ENCODE data around the gene HDDC2. TPM values are rescaled to one million over a fixed set of nuclear protein-coding genes. Genes with fewer than 3 reads are reported as not detected.
A peak's percentile ranks its signal among the peaks of the same experiment; 100 is the strongest.

Gene HDDC2
- total RNA-seq, 1 donor from 2014 or later, result 102 TPM

DNA sequence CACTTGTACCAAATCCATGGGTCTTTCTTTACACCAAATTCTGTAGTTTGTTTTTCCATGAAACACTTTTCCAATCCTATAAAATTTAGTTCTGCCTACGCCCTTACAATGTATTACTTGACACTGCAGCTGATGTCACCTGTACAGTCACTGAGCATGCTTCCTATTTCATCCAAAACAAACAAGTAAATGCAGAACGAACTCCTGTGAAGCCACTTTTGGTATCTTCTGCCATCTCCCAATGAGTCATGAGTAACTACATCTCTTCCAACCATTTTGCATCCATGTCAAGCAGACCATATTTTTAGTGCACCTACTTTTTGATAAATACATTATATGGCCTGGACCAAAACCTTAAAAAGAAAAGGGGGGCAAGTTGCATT lies 42.4 kb downstream of the HDDC2 start:
- H3K4me1 Mint-ChIP-seq, result peaks cover 34% of the 10 kb centered on the region
- no peak overlapping the region for H3K4me3 Mint-ChIP-seq
- TF ChIP-seq, protein P1, sequence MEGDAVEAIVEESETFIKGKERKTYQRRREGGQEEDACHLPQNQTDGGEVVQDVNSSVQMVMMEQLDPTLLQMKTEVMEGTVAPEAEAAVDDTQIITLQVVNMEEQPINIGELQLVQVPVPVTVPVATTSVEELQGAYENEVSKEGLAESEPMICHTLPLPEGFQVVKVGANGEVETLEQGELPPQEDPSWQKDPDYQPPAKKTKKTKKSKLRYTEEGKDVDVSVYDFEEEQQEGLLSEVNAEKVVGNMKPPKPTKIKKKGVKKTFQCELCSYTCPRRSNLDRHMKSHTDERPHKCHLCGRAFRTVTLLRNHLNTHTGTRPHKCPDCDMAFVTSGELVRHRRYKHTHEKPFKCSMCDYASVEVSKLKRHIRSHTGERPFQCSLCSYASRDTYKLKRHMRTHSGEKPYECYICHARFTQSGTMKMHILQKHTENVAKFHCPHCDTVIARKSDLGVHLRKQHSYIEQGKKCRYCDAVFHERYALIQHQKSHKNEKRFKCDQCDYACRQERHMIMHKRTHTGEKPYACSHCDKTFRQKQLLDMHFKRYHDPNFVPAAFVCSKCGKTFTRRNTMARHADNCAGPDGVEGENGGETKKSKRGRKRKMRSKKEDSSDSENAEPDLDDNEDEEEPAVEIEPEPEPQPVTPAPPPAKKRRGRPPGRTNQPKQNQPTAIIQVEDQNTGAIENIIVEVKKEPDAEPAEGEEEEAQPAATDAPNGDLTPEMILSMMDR (IDR thresholded peaks at IDR 0.05; ENCODE audit: unreplicated experiment), result no peak
- H3K9me3 Mint-ChIP-seq, result no peaks in the 10 kb centered on the region
- no peak overlapping the region for H3K27ac Mint-ChIP-seq
- DNase-seq (ENCODE audit: low spot score in 2 of 2, unreplicated experiment in 2 of 2), result no peak
- peaks cover 27% of the 10 kb centered on the region for H3K36me3 Mint-ChIP-seq
- H3K27me3 Mint-ChIP-seq (ENCODE audit: low read depth), result no peaks in the 10 kb centered on the region

DNA sequence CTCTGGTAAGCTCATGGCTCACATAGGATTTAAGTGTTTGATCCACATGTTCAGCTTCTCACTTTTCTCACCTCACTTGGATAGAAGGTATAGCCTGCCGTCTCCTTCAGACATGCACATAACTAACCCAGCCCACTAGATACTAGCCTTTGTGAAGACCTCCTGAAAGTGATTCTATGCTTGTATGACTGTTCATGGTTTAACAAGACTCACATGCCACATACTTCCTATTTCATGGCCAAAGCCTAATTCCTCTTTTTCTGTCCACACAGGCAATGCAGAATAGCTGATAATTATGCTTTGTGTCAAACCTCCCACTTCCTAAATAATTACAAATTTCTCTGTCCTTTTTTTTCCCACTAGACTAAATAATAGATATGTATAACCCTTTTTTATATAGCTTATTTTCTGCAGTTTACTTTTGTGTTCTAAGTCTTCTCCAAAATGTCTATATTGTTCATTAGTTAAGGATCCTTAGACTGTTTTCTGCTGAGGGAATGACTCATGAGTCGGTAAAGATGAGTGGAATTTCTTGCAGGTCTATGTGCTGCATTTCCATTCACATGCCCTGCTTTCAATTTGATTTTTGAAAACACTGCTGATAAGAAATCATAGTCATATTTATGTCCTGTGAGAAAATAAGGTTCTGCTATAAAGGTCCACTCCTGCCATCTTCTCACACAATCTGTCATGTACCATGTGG lies 43.0 kb downstream of the HDDC2 start:
- H3K27ac Mint-ChIP-seq, result peak overlapping the region; percentile 21
- H3K9me3 Mint-ChIP-seq, result no peaks in the 10 kb centered on the region
- DNase-seq (ENCODE audit: low spot score in 2 of 2, unreplicated experiment in 2 of 2), result no peak
- H3K4me1 Mint-ChIP-seq, result peaks cover 40% of the 10 kb centered on the region
- TF ChIP-seq, protein P1 (IDR thresholded peaks at IDR 0.05; ENCODE audit: unreplicated experiment), result no peak
- no peak overlapping the region for H3K4me3 Mint-ChIP-seq
- H3K36me3 Mint-ChIP-seq, result peaks cover 27% of the 10 kb centered on the region
- no peaks in the 10 kb centered on the region for H3K27me3 Mint-ChIP-seq (ENCODE audit: low read depth)

DNA sequence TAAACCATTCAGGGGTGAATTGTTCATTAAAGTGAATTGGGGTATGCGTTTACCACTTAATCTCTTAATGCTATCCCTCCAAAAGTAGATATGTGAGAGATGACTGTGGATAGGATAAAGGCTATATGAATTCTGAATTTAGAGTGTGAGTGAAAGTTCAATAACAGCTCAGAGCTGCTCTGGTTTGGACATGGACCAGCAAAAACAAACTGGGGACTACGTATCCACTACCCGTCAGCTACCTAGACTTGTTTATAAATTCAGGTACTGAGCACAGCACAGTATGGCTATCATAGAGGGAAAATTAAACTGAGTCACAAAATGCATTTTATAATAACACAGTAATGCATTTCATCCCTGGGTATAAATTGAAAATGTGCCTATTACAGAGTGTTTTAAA lies 44.4 kb downstream of the HDDC2 start:
- H3K36me3 Mint-ChIP-seq, result peaks cover 19% of the 10 kb centered on the region
- TF ChIP-seq, protein P1 (IDR thresholded peaks at IDR 0.05; ENCODE audit: unreplicated experiment), result no peak
- no peaks in the 10 kb centered on the region for H3K9me3 Mint-ChIP-seq
- H3K4me1 Mint-ChIP-seq, result peaks cover 53% of the 10 kb centered on the region
- H3K27ac Mint-ChIP-seq, result peak overlapping the region; percentile 11
- no peak for DNase-seq (ENCODE audit: low spot score in 2 of 2, unreplicated experiment in 2 of 2)
- no peak overlapping the region for H3K4me3 Mint-ChIP-seq
- H3K27me3 Mint-ChIP-seq (ENCODE audit: low read depth), result no peaks in the 10 kb centered on the region

DNA sequence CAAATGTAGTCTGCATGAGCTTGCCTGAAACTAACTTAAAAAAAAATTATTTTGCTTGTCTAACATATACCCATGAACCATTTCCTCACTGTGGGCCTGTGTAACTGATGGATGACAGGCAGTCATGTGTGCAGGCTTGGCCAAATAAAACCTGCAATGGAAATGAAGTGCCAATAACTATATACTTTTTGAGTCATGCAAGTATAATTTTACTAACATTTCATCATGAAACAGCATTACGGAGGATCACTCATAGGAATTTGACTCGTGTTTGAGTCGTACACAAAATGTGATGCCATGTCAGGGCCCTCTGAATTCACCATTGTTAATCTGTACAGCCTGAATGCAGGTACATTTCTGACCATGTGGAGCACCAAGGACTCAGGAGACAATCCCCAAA lies 46.6 kb downstream of the HDDC2 start:
- no peaks in the 10 kb centered on the region for H3K9me3 Mint-ChIP-seq
- peaks cover 19% of the 10 kb centered on the region for H3K36me3 Mint-ChIP-seq
- H3K27ac Mint-ChIP-seq, result peak overlapping the region; percentile 76
- H3K4me1 Mint-ChIP-seq, result peaks cover 66% of the 10 kb centered on the region
- H3K27me3 Mint-ChIP-seq (ENCODE audit: low read depth), result no peaks in the 10 kb centered on the region
- DNase-seq (ENCODE audit: low spot score in 2 of 2, unreplicated experiment in 2 of 2), result no peak
- TF ChIP-seq, protein P1 (IDR thresholded peaks at IDR 0.05; ENCODE audit: unreplicated experiment), result no peak
- no peak overlapping the region for H3K4me3 Mint-ChIP-seq

DNA sequence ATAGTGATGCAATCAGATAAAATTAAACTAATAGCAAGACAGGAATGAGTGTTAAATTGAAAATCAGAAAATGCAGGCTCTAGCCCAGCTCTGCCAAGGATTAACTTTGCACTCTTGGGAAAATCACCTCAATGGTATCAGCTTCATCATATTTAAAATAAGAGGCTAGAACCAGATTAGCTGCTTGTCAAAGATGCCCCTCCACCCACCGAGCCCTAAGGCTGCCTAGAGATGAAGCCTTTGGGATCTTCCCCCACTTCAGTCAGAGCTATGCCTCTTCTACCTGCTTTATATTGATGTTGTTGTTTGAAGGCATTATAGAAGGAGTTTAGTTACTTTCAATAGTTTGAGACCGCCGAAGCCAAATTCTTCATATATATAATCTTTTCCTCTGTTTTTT lies 47.4 kb downstream of the HDDC2 start:
- Mint-ChIP-seq H3K9me3 (no peaks in the 10 kb centered on the region), H3K4me1 (peaks cover 69% of the 10 kb centered on the region), H3K27me3 (ENCODE audit: low read depth) (no peaks in the 10 kb centered on the region), H3K36me3 (peaks cover 16% of the 10 kb centered on the region), H3K4me3 (no peak overlapping the region), H3K27ac (peak overlapping the region; percentile 76)
- TF ChIP-seq, protein P1 (IDR thresholded peaks at IDR 0.05; ENCODE audit: unreplicated experiment), result no peak
- no peak for DNase-seq (ENCODE audit: low spot score in 2 of 2, unreplicated experiment in 2 of 2)
